Activated naive CD8-positive, alpha-beta T cell treated with anti-CD3 and anti-CD28 coated beads, Interleukin-2, amount 50 U/mL, for 16 hours (primary cell): ENCODE results near the gene COL5A1.

ENCODE experiments used
- DNase-seq: peaks from one replicate; pipeline ENCODE4 v3.0.0-alpha.2; 2020; ENCODE audit warnings: low read depth, low spot score

The COL5A1 gene

DNA sequence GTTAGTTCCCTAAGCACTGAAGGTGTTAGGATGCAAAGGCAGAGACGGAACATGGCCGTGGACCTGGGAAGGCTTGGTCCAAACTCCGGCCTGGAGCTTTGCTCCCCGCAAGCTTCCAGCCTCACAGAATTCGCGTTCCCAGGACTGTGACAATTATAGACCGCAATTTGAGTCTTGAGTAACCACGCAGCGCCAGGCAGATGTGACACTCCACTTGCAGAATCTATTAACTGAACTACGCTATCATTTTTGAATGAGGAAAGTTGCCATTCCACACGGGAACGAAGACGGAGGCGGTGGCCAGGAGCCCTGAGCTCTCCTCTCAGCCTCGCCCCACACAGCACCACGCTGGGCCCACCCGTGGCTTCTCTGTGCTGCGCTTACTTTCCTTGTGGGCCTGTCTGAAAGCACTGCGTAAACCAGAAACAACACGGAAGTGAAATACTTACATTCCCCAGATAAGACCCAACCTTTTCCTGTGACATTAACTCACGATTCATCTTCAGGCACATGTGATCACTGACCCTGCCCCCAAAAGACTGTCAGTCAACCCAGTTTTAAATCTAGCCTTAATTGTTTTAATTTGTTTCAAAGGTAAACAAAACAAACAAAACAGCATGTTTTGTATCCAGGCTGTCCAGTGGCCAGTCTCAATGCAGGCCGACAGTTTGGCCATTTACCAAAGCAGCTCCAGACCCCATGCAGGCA, 16.1 kb upstream of the COL5A1 start:
- DNase-seq = no peak

DNA sequence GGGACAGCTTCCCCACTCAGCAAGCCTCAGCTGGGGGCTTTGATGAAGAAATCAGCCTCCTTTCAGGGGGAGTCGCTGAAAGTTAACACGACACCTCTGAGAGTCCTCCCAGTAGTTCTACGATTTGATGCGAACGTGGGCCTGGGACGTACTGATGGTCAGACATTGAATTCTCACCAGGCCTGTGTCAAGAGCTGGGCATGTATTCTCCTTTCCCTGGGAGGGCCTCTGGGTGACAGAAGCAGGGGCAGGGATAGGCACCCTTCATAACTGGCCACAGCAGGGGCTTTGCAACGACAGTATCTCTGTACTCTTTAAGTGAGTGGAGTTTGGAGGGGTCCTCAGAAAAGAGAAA, 15.6 kb upstream of the COL5A1 start:
- DNase-seq = no peak

DNA sequence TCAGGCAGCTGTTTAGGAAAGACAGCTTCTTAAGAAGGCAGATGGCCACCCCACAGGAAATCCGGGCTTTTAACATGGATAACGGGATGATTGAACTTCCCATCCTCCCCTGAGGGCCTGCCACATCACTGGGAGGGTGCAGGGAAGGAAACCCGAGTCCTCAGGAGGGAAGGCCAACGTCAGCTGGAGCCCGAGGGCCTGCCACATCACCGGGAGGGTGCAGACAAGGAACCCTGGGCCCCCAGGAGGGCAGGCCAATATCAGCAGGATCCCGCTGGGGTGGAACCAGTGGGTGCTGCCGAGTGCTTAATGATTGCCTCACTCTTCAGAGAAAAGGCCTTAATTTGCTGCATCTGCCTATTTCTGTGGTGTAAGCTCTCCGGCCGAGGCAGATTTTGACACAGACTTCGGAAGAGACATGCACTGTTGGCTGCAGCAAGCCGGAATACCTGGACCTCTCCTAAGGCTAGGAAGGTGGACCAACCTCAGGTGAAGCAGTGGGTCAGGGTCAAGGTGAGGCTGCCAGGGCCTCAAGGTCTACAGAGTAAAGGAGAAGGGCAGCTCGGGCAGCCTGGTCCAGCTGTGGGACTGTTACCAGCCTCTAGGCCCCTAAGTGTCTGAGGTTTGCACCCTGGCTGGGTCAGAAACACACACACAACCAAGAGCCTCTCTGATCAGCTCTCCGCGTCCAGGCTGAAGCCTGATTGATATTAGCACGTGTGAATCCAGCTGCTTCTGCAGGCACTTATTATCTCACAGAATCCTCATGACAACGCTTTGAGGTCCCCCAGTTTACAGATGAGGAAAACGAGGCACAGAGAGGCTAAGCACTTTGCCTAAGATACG, 14.8 kb upstream of the COL5A1 start:
- DNase-seq = no peak

DNA sequence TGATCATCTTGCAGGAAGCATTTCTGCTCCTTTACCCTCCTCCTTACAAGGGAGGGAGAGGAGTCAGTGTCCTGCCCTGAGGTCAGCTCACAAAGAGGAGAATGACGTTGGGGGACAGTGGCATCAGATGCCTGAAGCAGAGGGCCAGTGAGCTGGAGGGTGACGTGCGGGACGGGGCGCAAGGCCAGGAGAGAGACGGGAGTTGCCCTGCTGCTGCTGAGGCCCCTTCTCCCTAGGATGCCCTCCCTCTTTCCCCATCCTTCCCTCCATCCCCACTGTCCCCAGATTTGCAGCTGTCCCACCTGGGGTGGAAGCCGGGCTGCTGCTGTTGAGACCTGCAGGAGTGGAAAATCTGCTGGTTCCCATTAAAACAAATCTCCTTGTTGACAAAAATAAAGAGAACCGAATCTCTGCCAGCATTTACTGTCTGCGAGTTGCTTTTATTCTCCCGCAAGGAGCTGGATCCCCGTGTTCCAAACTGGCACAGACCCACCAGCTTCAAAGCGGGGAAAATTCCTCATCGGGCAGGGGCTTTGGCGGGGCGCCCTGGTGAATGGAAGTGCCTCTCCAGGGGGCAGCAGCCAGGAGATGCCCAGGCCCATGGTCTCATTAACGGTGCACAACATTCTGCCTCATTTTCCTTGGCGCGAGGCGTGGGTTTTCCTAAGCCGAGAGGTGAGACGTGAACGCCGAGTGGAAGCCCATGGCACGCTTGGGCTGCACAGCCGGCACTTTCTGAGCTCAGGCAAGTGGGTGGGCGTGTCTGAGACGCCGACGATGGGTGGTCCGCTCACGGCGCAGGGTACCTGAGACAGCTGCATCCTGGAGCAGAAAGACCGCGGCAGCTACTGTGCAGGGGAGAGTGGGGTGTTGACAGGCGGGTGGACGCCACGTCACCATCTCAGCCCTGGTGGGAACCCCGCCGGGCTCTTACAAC, 13.9 kb upstream of the COL5A1 start:
- no peak for DNase-seq

DNA sequence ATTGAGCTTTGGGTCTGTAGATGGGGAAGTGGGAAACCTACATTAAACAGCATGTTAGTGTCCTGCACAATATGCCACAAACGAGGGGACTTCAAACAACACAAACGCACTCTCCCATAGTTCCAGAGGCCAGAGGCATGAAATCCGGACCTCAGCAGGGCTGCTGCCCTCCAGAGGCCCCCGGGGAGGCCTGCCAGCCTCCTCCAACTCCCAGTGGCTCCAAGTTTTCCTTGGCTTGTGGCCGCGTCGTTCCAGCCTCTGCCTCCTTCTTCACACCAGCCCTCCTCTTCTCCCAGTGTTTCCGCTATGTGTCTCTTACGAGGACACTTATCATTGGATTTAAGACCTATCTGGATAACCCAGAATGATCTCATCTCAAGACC, 13.3 kb upstream of the COL5A1 start:
- no peak for DNase-seq

DNA sequence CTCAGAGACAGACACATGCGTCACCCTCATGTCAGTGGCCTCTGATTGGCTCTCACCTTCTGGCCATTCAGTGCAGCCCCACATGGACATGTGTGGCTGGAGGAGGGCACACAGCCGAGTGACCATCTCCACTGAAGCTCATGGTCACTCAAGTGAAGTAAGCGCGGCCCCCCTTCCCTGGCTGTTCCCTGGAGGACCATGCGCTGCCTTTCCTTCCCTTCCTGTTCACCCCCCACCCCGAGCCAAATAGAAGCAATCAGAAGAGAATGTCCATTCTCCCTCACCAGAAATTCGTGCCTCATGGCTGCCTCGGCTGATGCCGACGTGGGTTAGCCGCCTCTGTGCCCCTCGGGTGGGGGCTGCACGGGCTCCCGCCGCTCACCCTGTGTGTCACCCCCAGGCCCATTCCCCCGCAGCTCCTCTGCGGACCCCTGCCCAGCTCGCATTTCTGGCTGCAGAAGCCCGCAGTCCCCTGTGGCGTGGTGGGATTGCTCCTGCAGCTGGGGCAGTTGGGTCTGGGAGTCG, 12.5 kb upstream of the COL5A1 start:
- no peak for DNase-seq

DNA sequence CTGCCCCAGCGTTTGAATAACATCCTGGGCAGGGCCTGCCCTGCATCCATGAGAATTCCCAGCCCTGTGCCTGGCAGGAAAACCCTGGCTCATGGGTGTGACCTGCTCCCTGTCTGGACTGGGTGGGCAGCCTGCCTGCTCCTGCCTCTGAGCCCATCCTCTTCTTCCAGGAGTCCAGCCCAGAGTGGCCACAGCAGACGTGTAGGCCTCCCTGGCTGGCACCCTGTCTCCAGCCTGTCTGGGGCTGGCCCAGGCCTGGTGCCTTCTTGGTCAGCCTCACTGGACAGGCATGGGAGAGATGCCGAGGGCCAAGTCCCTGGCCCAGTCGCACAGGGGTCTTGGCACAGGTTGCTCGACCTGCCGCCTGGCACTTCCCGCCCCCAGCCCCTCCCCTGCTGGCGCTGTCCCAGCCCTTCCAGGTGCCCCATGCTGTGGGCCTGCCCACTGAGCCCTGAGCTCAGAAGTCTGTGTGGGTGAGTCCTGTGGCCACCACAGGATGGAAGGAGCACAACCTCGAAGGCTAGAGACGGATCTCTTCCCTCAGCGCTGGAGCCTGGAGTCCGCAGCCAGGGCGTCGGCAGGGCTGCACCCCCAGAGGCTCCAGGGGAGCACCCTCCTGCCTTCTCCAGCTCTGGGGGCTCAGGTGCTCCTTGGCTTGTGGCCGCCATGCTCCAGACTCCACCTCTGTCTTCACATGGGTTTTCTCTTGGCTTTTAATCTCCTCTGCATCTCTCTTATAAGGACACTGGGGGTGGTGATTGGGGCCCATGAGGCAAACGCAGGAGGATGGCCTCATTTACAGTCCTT, 11.8 kb upstream of the COL5A1 start:
- no peak for DNase-seq

DNA sequence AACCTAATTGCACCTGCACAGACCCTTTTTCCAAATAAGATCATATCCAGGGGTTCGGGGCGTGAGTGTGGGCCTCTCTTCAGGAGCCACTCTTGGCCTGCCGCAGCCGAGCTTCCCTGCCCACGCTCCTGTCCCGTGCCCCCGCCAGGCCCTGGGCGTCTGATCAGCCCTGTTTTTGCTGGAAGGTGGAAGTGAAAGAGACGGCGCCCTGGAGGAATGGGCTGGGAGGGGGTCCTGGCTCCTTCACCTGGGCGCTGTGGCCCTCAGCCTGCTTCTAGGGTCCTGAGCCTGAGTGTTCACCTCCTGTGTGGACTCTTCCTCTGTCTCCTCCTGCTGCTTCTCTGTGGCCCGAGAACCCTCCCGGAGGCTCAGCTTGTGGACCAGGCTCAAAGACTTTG, 11.2 kb upstream of the COL5A1 start:
- no peak for DNase-seq

DNA sequence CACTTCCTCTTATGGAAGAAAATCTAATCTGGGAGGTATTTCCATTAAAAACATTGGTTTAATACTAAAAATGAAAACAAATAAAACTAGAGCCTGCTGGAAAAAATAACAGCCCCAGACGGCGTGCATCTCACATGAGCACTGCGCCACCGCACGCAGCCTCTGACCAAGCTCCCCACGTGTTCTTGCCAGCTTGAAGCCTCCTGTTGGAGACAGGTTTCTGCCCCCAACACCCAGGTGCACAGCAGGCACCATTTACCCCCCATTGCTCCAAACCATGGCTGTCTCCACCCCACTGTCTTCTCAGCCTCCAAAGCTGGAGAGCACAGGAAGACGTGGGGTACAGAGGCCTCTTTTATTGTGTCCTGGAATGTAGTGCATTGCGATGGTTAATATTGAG, 10.7 kb upstream of the COL5A1 start:
- no peak for DNase-seq

DNA sequence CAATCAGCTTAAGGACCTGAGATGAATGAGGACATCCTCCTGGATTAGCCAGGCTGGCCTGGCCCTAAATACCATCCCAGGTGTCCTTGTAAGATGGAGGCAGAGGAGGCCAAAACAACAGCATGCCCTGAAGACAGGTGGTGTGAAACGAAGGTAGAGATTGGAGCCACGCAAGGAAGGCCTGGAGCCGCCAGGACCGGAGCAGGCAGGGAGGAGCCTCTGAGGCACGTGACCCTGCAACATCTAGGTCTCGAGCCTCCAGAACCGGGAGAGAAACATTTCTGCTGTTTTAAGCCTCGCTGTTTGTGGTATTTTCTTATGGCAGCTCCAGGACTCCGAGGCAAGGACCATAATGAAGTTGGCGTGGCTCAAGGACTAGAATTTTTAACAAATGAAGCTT, 9.7 kb upstream of the COL5A1 start:
- no peak for DNase-seq

DNA sequence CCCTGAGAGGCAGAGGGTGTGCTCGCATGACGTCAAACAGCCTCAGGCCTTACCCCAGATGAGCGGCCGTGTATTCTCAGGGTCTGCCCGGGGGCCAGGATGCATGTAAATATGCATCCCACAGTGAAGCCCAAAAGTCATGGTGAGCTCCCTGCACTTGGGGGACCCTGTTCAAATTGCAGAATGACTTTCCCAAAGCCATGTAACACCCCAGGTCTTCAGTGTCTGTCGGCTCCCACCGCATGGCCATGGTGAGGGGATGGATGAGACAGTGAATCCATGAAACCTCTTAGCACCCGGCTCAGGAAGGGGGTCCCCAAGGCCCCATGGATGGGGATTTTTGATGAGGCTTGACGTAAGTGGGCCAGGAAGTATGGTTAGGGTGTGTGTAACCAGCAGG, 9.3 kb upstream of the COL5A1 start:
- DNase-seq = no peak

DNA sequence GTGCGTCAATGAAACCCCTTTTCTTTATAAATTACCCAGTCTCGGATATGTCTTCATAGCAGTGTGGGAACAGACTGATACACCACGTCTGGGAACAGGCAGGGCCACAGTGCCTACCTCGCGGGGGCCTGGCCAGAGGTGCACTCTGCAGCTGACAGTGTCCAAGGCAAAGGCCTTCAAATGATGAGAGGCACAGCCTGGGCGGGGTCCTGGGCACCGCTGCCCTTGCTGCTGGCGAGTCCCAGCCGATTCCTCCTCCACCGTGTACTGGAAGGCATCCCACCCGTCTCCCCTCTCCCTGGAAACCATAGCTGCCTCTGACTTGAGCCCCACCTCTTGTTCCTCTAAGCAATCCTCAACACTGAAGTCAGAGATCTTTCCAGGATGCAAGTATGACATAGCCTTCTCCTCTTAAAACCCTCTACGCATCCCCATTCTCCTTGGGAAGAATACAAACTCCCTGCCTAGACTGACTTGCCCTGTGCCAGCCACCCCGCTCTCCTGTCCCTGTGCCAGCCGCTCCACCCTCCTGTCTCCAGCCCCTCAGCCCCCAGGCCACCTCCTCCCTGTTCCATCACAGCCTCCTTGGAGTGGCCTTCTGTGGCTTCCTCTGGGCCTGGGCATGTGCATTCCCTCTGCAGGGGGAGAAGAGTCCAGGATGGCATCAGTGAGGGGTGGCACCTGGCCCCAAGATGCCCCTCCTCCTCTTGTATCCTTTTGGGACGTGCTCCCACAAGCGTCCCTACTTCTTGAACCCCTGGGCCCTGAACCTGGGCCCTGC, 8.1 kb upstream of the COL5A1 start:
- no peak for DNase-seq

DNA sequence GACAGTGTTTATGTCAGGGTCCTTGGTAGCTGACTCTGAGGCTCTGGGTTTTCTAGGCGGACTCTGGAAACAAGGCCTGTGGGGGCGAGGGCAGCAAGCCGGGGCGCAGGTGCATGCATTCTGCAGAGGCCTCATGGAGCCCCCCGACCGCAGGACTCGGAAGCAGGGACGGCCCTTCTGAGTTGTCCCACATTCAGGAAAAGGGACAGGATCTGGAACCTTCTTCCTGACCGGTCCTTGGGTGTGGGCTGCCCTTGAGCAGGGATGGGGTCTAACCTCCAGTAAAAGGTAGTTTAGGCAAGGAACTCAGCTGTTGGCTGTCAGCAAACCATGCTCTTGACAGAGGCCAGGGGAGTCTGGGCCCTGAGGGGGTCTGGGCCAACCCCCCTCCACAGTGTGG, 7.4 kb upstream of the COL5A1 start:
- no peak for DNase-seq

DNA sequence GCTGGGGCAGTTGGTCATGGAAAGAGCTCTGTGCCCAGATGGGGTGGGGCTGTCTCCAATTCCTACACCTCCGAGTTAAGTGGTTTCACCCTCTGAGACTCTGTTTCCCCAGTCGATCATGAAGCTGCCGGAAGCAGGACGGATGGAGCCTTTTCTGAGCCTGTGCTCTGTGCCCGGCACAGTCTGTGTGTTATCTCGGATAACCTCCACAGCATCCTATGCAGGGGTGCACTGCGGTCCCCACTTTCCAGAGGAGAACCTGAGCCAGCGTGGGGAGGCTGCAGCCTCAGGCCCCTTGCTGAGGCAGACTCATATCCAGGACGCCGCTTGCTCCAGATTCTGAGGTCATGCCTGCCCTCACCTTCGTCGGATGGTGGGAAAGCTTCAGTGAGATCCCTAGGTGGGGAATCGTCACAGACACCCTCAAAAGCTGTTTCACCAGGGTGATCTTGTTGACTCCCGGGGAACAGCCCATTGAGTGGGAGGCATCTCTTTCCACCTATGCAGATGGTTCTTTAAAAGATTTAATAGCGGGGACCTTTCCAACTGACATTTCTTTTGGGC, 6.9 kb upstream of the COL5A1 start:
- no peak for DNase-seq

DNA sequence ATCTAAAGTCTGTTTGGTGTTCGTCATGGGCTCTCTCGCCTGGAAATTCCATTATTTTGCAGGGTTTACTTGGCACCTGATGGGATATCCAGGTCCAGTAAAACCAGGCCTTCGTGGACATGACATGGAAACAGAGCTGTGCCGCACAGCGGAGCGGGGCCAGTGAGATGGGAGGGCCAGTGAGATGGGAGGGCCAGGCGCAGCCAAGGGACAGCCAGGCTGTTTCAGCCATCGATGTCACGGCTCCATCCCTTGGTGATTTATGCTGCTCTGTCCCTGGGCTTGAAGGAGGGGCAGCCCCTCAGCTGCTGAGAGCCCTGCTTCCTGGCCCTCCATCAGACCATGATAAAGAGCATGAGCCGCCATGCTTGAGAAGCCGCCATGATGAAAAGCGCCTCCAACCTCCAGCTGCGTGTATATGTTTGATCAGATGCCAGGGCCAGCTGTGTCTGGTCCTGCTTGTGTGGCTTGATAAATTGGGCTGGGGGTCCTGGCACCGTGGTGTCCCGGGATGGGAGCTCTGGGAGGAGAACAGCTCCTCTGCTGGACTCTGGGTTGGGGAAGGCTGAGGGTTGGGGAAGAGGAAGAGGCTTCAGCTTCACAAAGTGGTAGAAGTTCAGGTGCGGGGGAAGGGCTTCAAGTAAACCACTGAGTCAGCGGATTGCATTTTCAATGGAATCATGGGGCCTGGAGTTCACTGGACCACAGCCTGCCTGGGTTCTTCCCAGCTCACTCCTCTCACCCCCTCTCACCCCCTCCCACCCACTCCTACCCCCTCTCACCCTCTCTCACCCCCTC, 6.1 kb upstream of the COL5A1 start:
- DNase-seq = no peak

DNA sequence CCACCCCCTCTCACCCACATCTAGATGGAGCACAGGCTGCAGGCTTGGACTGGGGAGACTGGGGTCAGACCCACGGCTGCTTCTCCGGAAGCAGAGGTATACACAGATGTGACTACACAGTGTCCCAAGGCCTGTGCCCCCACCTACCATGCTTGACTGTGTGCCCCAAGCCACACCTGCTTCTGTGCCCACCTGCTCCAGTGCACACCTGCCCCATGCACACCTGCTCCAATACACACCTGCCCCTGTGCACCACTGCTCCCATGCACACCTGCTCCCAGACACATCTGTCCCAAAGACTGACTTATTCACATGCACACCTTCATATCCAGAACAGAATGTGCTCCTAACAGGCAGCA, 5.5 kb upstream of the COL5A1 start:
- no peak for DNase-seq

DNA sequence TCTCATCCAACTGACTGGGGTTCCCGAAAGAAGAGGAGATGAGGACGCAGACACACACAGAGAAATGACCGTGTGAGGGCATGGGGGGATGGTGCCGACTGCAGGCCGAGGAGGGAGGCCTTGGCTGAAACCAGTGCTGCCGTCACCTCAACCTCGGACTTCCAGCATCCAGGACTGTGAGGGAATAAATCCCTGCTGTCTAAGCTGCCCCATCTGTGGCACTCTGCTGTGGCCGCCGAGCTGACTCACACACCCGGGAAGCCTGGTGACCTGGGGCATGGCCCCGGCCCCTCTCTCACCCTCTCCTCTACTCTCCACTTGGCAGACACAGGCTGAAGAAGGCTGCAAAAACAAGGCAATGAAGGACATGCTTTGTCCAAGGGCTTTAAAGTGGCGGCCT, 4.4 kb upstream of the COL5A1 start:
- no peak for DNase-seq

DNA sequence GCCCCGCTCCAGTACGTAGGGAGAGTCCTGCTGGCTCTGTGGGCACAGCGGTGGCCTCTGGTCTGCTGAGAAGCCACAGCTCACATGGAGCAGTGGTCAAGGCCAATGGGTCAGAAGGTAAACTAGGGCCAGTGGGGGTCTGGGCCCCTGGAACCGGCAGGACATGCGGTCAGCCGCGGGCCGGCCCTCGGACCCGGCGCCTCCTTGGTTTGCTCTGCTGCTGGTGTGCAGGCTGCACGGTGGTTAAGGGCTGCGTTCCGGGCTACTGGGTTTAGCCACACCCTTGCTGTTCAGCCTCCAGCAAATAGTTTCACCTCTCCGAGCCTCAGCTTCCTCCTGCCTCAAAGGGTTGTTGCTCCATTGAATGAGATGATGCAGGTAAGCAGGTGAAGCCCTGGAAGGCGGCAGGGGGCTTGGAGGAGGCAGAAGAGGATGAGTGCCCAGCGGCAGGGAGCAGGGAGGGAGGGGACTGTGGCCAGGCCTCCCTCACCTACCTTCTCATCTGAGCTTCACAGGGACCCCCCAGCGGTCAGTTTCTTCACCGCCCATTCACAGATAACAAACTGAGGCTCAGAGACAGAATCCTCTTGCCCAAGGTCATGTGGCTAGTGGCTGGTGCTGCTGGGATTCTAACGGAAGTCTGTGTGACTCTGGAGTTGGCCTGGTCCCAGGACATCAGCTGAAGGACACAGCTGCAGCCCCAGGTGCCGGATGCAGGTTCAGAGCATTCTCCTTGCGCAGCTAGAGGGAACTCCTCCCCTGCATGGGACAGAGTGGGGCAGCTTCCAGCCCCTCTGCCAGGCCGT, 3.7 kb upstream of the COL5A1 start:
- DNase-seq = no peak
